Astrocyte (in vitro differentiated cells and primary cell): ENCODE measurements around the gene FGF22.

Source experiments
- EZH2 ChIP-seq: IDR thresholded peaks from 2 replicates; pipeline ENCODE4 v1.6.1; 2012; ENCODE audit warnings: mild to moderate bottlenecking, low read length, inconsistent platforms; ENCODE audit not compliant: insufficient read depth
- TF ChIP-seq, protein P1 (sequence below): IDR thresholded peaks from 2 replicates; pipeline ENCODE4 v1.5.1; 2011; ENCODE audit warnings: low read depth, mild to moderate bottlenecking, inconsistent platforms, low read length, moderate library complexity; ENCODE audit not compliant: insufficient read depth

DNA sequence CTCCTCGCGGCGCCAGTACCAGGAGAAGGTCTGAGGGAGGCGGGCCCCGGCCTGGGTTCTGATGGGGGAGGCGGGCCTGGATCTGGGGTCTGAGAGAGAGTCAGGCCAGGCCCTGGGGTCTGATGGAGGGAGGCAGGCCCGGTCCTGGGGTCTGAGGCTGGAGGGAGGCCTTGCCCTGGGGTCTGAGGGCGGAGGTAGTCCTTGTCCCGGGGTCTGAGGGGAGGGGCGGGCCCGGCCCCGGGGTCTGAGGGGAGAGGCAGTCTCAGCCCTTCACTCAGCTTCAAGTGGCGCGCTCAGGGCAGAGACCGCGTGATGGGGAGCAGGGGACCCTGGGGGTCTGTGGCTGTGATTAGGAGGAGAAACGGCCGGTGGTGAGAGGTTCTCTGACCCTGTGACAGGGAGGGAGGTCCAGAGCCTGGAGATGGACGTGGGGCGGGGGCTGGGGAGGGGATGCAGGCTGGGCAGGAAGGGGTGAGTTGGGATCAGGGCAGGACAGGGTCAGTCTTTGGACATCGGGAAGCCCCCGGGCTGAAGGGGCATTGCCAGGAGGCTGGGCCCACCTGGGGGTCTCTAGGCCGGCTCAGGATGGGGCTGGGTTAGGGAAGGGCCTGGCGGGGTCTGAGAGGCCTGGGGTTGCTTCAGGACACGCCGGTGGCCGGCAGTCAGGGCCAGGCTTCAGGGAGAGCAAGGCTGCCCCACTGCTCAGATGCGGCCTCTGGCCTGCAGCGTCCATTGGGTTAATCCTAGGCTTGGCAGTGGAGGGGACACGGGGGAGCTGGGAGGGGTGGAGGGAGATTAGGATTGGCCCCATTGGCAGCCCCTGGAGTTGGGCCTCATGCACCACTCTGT lies 31.3 kb upstream of the FGF22 start:
- TF ChIP-seq, protein P1, sequence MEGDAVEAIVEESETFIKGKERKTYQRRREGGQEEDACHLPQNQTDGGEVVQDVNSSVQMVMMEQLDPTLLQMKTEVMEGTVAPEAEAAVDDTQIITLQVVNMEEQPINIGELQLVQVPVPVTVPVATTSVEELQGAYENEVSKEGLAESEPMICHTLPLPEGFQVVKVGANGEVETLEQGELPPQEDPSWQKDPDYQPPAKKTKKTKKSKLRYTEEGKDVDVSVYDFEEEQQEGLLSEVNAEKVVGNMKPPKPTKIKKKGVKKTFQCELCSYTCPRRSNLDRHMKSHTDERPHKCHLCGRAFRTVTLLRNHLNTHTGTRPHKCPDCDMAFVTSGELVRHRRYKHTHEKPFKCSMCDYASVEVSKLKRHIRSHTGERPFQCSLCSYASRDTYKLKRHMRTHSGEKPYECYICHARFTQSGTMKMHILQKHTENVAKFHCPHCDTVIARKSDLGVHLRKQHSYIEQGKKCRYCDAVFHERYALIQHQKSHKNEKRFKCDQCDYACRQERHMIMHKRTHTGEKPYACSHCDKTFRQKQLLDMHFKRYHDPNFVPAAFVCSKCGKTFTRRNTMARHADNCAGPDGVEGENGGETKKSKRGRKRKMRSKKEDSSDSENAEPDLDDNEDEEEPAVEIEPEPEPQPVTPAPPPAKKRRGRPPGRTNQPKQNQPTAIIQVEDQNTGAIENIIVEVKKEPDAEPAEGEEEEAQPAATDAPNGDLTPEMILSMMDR, result no peak
- TF ChIP-seq EZH2, result no peak
